ENCODE results near the gene CDH13.

Gene CDH13

GRCh38 chr16:83602761-83603722, 976.3 kb downstream of the CDH13 start:
- no peak for DNase-seq

GRCh38 chr16:83603723-83604570, 977.2 kb downstream of the CDH13 start:
- no peak for DNase-seq

GRCh38 chr16:83606486-83607030, 979.8 kb downstream of the CDH13 start:
- no peak for DNase-seq

GRCh38 chr16:83609178-83609577, 982.4 kb downstream of the CDH13 start:
- DNase-seq, result no peak

- DNase-seq, result no peak
Measured at GRCh38 chr16:83615141-83615952, 988.6 kb downstream of the CDH13 start.

- no peak for DNase-seq
Measured at GRCh38 chr16:83615953-83616350, 989.2 kb downstream of the CDH13 start.

- no peak for DNase-seq
Measured at GRCh38 chr16:83619381-83620150, 992.8 kb downstream of the CDH13 start.

GRCh38 chr16:83622010-83622409, 995.2 kb downstream of the CDH13 start:
- DNase-seq, result no peak

GRCh38 chr16:83623091-83623730, 996.4 kb downstream of the CDH13 start:
- DNase-seq, result no peak

GRCh38 chr16:83623892-83624291, 997.1 kb downstream of the CDH13 start:
- no peak for DNase-seq

GRCh38 chr16:83624429-83625120, 997.8 kb downstream of the CDH13 start:
- no peak for DNase-seq

GRCh38 chr16:83626204-83626603, 999.4 kb downstream of the CDH13 start:
- DNase-seq, result no peak

GRCh38 chr16:83626676-83627075, 999.9 kb downstream of the CDH13 start:
- DNase-seq, result no peak

GRCh38 chr16:83627996-83628395, 1001.2 kb downstream of the CDH13 start:
- no peak for DNase-seq

- DNase-seq, result no peak
Measured at GRCh38 chr16:83629426-83629825, 1002.7 kb downstream of the CDH13 start.

- no peak for DNase-seq
Measured at GRCh38 chr16:83629836-83630235, 1003.1 kb downstream of the CDH13 start.

GRCh38 chr16:83630979-83631378, 1004.2 kb downstream of the CDH13 start:
- no peak for DNase-seq

GRCh38 chr16:83633286-83633685, 1006.5 kb downstream of the CDH13 start:
- no peak for DNase-seq

- no peak for DNase-seq
Measured at GRCh38 chr16:83648347-83648746, 1021.6 kb downstream of the CDH13 start.

GRCh38 chr16:83651871-83652270, 1025.1 kb downstream of the CDH13 start:
- no peak for DNase-seq

GRCh38 chr16:83652943-83653342, 1026.2 kb downstream of the CDH13 start:
- DNase-seq, result no peak
